ENCODE results near the gene KCNK16. TPM values are rescaled to one million over a fixed set of nuclear protein-coding genes. Genes with fewer than 3 reads are reported as not detected.

Gene KCNK16
- total RNA-seq, 2 donors from 2014 or later = not detected

GRCh38 chr6:39300739-39301138, 21.8 kb downstream of the KCNK16 start:
- Histone ChIP-seq H3K4me1 (ENCODE audit: control insufficient read depth in 1 of 2, low read depth in 2 of 2) (peaks cover 0 to 7% of the 10 kb centered on the region in 2 donors), H3K27me3 (replicated peaks; ENCODE audit: insufficient read depth) (no peaks in the 10 kb centered on the region), H3K36me3 (no peaks in the 10 kb centered on the region), H3K27ac (no peak overlapping the region), H3K9me3 (no peaks in the 10 kb centered on the region), H3K4me3 (no peak overlapping the region)
- DNase-seq (ENCODE audit: low spot score) (no peak), ATAC-seq (ENCODE audit: insufficient number of reproducible peaks, low FRiP score, low read depth) (no peak)
- TF ChIP-seq, protein P1, sequence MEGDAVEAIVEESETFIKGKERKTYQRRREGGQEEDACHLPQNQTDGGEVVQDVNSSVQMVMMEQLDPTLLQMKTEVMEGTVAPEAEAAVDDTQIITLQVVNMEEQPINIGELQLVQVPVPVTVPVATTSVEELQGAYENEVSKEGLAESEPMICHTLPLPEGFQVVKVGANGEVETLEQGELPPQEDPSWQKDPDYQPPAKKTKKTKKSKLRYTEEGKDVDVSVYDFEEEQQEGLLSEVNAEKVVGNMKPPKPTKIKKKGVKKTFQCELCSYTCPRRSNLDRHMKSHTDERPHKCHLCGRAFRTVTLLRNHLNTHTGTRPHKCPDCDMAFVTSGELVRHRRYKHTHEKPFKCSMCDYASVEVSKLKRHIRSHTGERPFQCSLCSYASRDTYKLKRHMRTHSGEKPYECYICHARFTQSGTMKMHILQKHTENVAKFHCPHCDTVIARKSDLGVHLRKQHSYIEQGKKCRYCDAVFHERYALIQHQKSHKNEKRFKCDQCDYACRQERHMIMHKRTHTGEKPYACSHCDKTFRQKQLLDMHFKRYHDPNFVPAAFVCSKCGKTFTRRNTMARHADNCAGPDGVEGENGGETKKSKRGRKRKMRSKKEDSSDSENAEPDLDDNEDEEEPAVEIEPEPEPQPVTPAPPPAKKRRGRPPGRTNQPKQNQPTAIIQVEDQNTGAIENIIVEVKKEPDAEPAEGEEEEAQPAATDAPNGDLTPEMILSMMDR (IDR thresholded peaks at IDR 0.05) = no peak

DNA sequence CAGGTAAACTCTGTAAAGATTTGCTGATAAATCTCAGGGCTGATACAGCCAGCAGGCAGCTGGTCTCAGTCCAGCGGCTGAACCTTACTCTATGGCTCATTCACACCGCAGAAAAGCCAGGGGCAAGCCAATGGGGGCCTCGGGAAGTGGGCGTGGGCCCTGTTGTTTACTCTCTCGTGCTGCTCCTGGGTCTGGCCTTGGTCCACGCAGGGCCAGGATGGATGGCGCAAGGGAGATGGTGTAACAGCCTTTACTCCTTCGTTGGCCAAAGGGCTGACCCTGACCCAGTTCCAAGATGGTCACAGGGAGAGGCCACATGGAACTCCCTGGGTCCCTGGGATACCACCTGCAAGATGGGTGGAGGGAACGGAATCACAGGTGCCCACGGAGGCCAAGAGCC, 24.4 kb downstream of the KCNK16 start:
- ATAC-seq (ENCODE audit: insufficient number of reproducible peaks, low FRiP score, low read depth) (no peak), DNase-seq (ENCODE audit: low spot score) (no peak)
- H3K4me3 ChIP-seq = no peak overlapping the region
- H3K27me3 ChIP-seq (replicated peaks; ENCODE audit: insufficient read depth) = no peaks in the 10 kb centered on the region
- no peaks in the 10 kb centered on the region for H3K9me3 ChIP-seq
- no peak overlapping the region for H3K27ac ChIP-seq
- TF ChIP-seq, protein P1 (IDR thresholded peaks at IDR 0.05) = no peak
- no peaks in the 10 kb centered on the region for H3K36me3 ChIP-seq
- H3K4me1 ChIP-seq (ENCODE audit: control insufficient read depth in 1 of 2, low read depth in 2 of 2) = peaks cover 0 to 4% of the 10 kb centered on the region in 2 donors

DNA sequence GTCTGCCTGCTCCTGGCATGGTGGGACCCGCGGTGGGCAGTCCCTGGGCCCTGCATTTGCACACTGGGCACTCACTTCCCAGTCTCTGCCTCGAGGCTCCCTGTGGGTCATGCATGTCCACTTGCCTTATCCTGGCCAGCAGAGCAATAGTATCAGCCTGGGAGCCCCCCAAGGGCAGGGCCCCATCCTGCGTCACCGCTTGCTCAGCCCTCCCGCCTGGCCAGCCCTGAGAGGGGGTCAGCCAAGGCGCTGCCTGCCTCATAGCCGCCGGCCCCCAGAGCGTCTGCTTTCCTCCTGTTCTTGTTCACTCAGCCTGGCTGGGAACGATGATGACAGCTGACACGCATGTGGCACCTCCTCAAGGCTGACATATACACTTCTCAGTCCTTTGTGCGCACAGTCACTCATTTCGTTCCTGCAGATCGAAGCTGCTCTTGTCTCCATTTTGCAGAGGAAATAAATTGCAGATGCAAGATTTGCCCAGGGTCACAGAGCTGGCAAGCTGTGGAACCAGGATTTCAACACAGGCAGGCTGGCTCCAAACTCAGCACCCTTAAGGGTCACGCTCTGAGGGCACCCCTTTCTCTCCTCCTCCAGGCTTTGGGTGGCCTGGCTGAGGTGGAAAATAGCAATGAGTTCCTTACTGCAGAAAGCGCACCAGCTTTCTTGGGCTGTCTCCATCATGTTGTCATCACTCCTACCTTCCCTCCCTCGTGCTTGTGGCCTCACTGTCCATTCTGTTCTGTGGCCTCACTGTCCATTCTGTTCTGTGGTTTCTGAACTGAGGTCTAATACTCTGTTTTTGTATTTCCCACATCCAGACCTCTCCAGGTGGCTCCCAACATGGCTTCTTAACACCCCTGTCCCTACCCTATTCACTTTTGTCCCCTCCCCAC, 25.5 kb downstream of the KCNK16 start:
- DNase-seq (ENCODE audit: low spot score) (peak; percentile 40), ATAC-seq (ENCODE audit: insufficient number of reproducible peaks, low FRiP score, low read depth) (no peak)
- TF ChIP-seq, protein P1 (IDR thresholded peaks at IDR 0.05) = no peak
- Histone ChIP-seq H3K4me1 (ENCODE audit: control insufficient read depth in 1 of 2, low read depth in 2 of 2) (no peaks in the 10 kb centered on the region), H3K9me3 (no peaks in the 10 kb centered on the region), H3K36me3 (no peaks in the 10 kb centered on the region), H3K27me3 (replicated peaks; ENCODE audit: insufficient read depth) (no peaks in the 10 kb centered on the region), H3K27ac (no peak overlapping the region), H3K4me3 (no peak overlapping the region)

DNA sequence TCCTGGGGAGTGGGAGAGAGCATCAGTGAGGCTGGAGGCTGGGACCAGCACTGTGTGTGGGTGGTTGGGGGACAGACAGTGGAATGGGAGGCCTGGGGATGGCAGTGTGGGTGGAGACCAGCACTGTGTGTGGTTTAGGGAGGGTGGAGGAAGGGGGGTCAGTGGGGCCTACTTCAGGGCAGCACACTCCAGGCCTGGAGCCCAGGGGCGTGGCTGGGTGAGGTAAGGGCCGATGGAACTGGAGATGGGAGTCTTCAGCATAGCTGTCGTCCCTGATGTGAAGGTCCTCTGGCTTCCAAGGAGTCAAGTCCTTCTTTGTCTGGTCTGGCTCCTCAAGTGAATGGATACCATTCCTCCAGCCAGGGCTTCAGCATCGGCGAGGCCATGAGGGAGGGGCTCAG, 26.9 kb downstream of the KCNK16 start:
- TF ChIP-seq, protein P1 (IDR thresholded peaks at IDR 0.05) = no peak
- no peak overlapping the region for H3K27ac ChIP-seq
- no peak for DNase-seq (ENCODE audit: low spot score)

DNA sequence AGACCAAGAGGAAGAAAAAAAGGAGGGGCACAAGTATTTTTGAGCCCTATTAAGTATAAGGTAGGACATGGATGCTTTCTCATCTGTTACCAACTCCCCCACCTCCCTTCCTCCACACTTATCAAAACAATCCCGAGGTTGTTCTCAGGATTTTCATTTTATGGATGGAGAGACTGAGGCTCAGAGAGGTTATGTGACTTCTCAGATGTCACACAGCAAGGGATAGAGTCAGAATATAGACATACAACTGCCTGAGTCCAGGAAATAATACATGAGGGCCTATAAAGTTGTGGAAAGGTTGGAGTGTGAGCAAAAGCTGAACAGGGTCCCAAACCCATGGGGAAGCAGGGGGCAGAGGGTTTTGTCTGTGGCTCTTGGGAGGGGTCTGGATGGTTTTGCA, 27.6 kb downstream of the KCNK16 start:
- no peak for ATAC-seq (ENCODE audit: insufficient number of reproducible peaks, low FRiP score, low read depth)
- no peak overlapping the region for H3K4me3 ChIP-seq
- TF ChIP-seq, protein P1 (IDR thresholded peaks at IDR 0.05) = no peak

More for the DNA sequence above, 26.9 kb downstream of the KCNK16 start:
- Histone ChIP-seq H3K4me1 (ENCODE audit: control insufficient read depth in 1 of 2, low read depth in 2 of 2) (no peaks in the 10 kb centered on the region), H3K4me3 (no peak overlapping the region), H3K27me3 (replicated peaks; ENCODE audit: insufficient read depth) (no peaks in the 10 kb centered on the region), H3K36me3 (no peaks in the 10 kb centered on the region), H3K9me3 (no peaks in the 10 kb centered on the region)
- ATAC-seq (ENCODE audit: insufficient number of reproducible peaks, low FRiP score, low read depth) = no peak

More for the DNA sequence above, 27.6 kb downstream of the KCNK16 start:
- H3K27ac ChIP-seq = no peak overlapping the region
- no peaks in the 10 kb centered on the region for H3K36me3 ChIP-seq
- no peak for DNase-seq (ENCODE audit: low spot score)
- no peaks in the 10 kb centered on the region for H3K9me3 ChIP-seq
- no peaks in the 10 kb centered on the region for H3K4me1 ChIP-seq (ENCODE audit: control insufficient read depth in 1 of 2, low read depth in 2 of 2)
- no peaks in the 10 kb centered on the region for H3K27me3 ChIP-seq (replicated peaks; ENCODE audit: insufficient read depth)
